Measurements from ENCODE around the gene DLG3. TPM values are rescaled to one million over a fixed set of nuclear protein-coding genes. Genes with fewer than 3 reads are reported as not detected.

DLG3 gene
- total RNA-seq, 4 donors from 2014 or later: 21.7 to 27.0 (median 22.5) TPM

DNA sequence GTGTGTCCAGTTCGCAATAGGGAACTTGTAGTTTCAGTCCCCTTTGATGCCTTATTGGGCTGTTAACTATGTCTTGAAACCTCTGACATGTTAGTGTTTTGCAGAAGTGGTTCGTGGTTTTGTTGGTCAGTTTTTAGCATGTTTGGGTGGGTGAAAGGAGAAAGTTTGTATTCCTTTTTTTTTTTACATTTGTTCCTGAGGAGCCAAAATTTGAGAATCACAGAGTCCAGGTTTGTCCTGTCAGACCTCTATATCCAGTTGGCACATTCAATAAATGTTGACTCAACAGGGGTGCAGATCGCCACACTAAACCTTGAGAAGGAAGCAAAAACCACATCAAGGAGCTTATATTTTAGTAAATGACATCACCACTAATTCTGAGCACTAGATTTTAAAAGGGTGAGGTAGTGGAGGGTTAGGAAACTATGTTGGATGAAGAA lies 26.2 kb downstream of the DLG3 start:
- 76% methylated on average over 3 of the region's 3 CpGs for WGBS
- Histone ChIP-seq H3K4me3 (no peak overlapping the region), H3K27ac (replicated peaks in 1 of 4) (no peak overlapping the region), H3K27me3 (no peaks in the 10 kb centered on the region), H3K36me3 (no peaks in the 10 kb centered on the region), H3K9me3 (no peaks in the 10 kb centered on the region), H3K4me1 (peaks cover 0 to 8% (median under 1%) of the 10 kb centered on the region in 4 donors)
- intact Hi-C loops (cut with DNase I): no loop called here
- no peak for TF ChIP-seq POLR2AphosphoS5 (IDR thresholded peaks at IDR 0.05)
- TF ChIP-seq EP300 (IDR thresholded peaks at IDR 0.05): no peak
- TF ChIP-seq POLR2A (IDR thresholded peaks at IDR 0.05; ENCODE audit: low read depth): no peak
- TF ChIP-seq, protein P1, sequence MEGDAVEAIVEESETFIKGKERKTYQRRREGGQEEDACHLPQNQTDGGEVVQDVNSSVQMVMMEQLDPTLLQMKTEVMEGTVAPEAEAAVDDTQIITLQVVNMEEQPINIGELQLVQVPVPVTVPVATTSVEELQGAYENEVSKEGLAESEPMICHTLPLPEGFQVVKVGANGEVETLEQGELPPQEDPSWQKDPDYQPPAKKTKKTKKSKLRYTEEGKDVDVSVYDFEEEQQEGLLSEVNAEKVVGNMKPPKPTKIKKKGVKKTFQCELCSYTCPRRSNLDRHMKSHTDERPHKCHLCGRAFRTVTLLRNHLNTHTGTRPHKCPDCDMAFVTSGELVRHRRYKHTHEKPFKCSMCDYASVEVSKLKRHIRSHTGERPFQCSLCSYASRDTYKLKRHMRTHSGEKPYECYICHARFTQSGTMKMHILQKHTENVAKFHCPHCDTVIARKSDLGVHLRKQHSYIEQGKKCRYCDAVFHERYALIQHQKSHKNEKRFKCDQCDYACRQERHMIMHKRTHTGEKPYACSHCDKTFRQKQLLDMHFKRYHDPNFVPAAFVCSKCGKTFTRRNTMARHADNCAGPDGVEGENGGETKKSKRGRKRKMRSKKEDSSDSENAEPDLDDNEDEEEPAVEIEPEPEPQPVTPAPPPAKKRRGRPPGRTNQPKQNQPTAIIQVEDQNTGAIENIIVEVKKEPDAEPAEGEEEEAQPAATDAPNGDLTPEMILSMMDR (IDR thresholded peaks at IDR 0.05): no peak
- no peak for DNase-seq (ENCODE audit: extremely low spot score)

DNA sequence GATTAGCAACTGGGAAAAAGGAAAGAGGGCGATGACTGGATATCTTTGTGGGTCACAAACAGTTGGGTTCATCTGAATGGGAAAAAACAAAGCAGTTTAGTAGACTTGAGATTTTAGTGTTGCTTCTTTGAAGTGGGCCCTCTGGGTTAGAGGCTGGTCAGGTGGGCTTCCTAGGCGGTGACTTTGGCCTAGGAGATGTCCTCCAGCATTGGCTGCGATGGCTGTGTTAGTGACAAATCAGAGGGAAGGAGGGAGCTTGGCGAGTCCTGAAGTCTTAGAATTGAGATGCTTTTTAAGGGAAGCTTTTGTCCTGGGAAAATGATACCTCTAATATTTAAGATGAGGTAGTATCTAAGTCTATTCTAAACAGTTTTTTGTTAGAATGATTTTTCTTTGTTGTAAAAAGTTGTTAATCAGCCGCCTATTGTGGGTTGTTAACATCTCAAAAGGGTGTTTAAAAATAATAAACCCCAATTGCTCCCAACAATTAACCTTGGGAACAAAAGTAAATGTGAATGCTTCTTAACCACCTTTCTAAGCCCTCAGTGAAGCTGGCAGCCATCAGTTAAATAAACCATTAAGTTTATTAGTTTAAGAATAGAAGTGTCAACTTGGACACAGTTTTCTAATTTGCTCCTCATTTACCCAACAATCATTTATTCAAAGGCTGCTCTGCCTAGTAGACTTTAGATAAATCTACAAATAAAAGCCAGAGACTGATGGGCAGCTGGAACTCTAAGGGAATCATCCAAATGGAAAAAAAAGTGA lies 31.7 kb downstream of the DLG3 start:
- no peaks in the 10 kb centered on the region for H3K36me3 ChIP-seq
- DNase-seq (ENCODE audit: extremely low spot score): no peak
- H3K9me3 ChIP-seq: no peaks in the 10 kb centered on the region
- peaks cover 22 to 56% (median 46%) of the 10 kb centered on the region in 4 donors for H3K4me1 ChIP-seq
- peaks cover 0 to 4% (median 0%) of the 10 kb centered on the region in 4 donors for H3K27me3 ChIP-seq
- 60% methylated on average over 5 of the region's 5 CpGs for WGBS
- H3K27ac ChIP-seq (replicated peaks in 1 of 4): peak overlapping the region; percentile 67 to 81 (median 74)
- TF ChIP-seq, protein P1 (IDR thresholded peaks at IDR 0.05): no peak
- no peak for TF ChIP-seq POLR2A (IDR thresholded peaks at IDR 0.05; ENCODE audit: low read depth)
- H3K4me3 ChIP-seq: no peak overlapping the region
- intact Hi-C loops (cut with DNase I): no loop called here

DNA sequence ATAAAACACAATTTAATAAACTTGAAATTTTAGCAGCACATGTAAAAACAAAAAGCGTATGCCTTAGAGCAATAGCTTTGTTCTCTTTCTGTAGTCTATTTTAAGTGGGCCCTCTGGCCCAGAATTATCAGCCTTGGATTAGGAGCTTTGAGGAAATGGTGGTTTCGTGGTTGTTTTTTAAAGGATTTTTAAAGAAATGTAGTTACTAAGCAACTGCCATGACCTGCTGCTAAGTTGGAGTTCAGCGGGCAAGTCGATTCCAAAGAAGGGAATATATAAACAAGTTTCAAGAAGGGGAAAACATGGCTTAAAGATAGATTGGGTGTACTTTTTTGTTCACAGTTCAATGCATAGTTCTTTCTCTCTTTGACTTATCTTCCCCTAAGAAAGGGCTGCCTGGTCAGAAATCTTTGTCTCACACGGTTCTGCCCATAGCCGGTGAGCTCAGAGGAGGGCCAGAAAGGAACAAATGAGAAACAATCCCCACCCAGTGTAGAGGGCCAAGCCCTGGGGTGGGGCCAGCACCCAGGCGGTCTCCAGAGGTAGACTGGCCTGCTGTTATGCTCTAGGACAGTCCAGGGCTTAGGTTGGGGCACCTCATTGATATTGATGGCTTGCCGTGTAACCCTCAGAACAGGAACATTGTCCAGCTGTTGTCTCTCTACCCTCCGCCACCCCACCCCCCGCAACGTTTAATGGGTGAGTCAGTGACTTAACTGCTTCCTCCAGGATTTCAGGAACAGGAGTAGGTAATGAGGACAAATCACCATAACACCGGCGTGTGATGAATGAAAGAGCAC lies 32.5 kb downstream of the DLG3 start:
- peak in 1 of 2 donors; percentile 22 for TF ChIP-seq POLR2AphosphoS5 (IDR thresholded peaks at IDR 0.05)
- TF ChIP-seq EP300 (IDR thresholded peaks at IDR 0.05): no peak
- no peaks in the 10 kb centered on the region for H3K9me3 ChIP-seq
- H3K4me1 ChIP-seq: peaks cover 22 to 62% (median 53%) of the 10 kb centered on the region in 4 donors
- peaks cover 0 to 4% (median 0%) of the 10 kb centered on the region in 4 donors for H3K27me3 ChIP-seq
- DNase-seq (ENCODE audit: extremely low spot score): no peak
- intact Hi-C loops (cut with DNase I): no loop called here
- peak overlapping the region; percentile 67 to 81 (median 74) for H3K27ac ChIP-seq (replicated peaks in 1 of 4)
- H3K4me3 ChIP-seq: peak overlapping the region in 2 of 4 donors; percentile 3 to 26
- 38% methylated on average over 12 of the region's 13 CpGs for WGBS
- no peaks in the 10 kb centered on the region for H3K36me3 ChIP-seq

DNA sequence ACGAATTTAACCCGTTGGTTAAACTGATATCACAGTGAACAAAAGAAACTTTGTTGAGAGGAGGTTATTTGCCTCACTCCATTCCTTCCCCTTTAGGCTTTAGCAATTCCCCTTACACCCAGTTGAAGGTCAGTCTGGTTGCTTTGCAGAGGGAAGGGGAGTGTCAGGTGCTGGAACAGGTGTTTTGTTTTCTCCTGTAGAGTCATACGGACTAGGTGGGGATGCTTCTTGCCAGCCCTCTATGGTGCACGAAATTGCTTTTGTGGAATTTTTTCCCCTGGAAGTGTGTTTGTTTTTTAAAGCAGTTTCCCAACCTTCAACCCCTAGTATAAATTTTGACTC lies 33.1 kb downstream of the DLG3 start:
- H3K27me3 ChIP-seq: peaks cover 0 to 4% (median 0%) of the 10 kb centered on the region in 4 donors
- 21% methylated on average over 4 of the region's 4 CpGs for WGBS

More for the DNA sequence above, 33.1 kb downstream of the DLG3 start:
- Histone ChIP-seq H3K4me3 (peak overlapping the region in 1 of 4 donors; percentile 3), H3K36me3 (no peaks in the 10 kb centered on the region), H3K9me3 (no peaks in the 10 kb centered on the region), H3K4me1 (peaks cover 22 to 62% (median 53%) of the 10 kb centered on the region in 4 donors), H3K27ac (replicated peaks in 1 of 4) (peak overlapping the region; percentile 74 to 81 (median 76))
- intact Hi-C loops (cut with DNase I): no loop called here
- TF ChIP-seq EP300 (IDR thresholded peaks at IDR 0.05) (no peak), POLR2AphosphoS5 (IDR thresholded peaks at IDR 0.05) (no peak), POLR2A (IDR thresholded peaks at IDR 0.05; ENCODE audit: low read depth) (no peak)
- TF ChIP-seq, protein P1 (IDR thresholded peaks at IDR 0.05): no peak
- no peak for DNase-seq (ENCODE audit: extremely low spot score)

Data from esophagus muscularis mucosa (tissue), 4 donors.